Activated naive CD8-positive, alpha-beta T cell treated with anti-CD3 and anti-CD28 coated beads, Interleukin-2, amount 10 ng/mL, durations not matched to agents 7 days and 5 days (primary cell): ENCODE data around the gene GPR3. TPM values are rescaled to one million over a fixed set of nuclear protein-coding genes. Genes with fewer than 3 reads are reported as not detected.

Source experiments
- ATAC-seq: fragments of 150-1000 bp; cut with Tn5 transposase; one replicate; pipeline ENCODE4 v1.10.0; 2021; ENCODE audit warnings: low read depth, moderate library complexity
- POLR2A ChIA-PET: fragments of 350-600 bp; sonication (Branson Sonifier 250); formaldehyde crosslinking; loops from one replicate; lab custom pipeline; 2021; ENCODE audit warnings: antibody characterized with exemption; lab: Charles Lee
- DNase-seq: peaks from one replicate; pipeline ENCODE4 v3.0.0; 2021
- H3K27ac Mint-ChIP-seq: one replicate; pipeline ENCODE4 v1.8.0; 2022; ENCODE audit warnings: mild to moderate bottlenecking, mixed read lengths
- H3K27me3 Mint-ChIP-seq: one replicate; pipeline ENCODE4 v1.8.0; 2022; ENCODE audit warnings: mild to moderate bottlenecking, moderate library complexity, mixed read lengths
- H3K36me3 Mint-ChIP-seq: one replicate; pipeline ENCODE4 v1.8.0; 2021; ENCODE audit warnings: mild to moderate bottlenecking, mixed read lengths
- H3K4me1 Mint-ChIP-seq: one replicate; pipeline ENCODE4 v1.8.0; 2021; ENCODE audit warnings: mixed read lengths
- H3K4me3 Mint-ChIP-seq: one replicate; pipeline ENCODE4 v1.8.0; 2022; ENCODE audit warnings: mild to moderate bottlenecking, moderate library complexity, mixed read lengths
- H3K9me3 Mint-ChIP-seq: one replicate; pipeline ENCODE4 v1.8.0; 2021; ENCODE audit warnings: mixed read lengths
- total RNA-seq, 2 experiments: library from RNA; stranded (reverse); gene quantifications; one replicate each; pipeline ENCODE4 v1.2.3, GENCODE V29; 2021

Gene GPR3
- total RNA-seq, 2 experiments from 2014 or later = 0.42 to 0.43 TPM

DNA sequence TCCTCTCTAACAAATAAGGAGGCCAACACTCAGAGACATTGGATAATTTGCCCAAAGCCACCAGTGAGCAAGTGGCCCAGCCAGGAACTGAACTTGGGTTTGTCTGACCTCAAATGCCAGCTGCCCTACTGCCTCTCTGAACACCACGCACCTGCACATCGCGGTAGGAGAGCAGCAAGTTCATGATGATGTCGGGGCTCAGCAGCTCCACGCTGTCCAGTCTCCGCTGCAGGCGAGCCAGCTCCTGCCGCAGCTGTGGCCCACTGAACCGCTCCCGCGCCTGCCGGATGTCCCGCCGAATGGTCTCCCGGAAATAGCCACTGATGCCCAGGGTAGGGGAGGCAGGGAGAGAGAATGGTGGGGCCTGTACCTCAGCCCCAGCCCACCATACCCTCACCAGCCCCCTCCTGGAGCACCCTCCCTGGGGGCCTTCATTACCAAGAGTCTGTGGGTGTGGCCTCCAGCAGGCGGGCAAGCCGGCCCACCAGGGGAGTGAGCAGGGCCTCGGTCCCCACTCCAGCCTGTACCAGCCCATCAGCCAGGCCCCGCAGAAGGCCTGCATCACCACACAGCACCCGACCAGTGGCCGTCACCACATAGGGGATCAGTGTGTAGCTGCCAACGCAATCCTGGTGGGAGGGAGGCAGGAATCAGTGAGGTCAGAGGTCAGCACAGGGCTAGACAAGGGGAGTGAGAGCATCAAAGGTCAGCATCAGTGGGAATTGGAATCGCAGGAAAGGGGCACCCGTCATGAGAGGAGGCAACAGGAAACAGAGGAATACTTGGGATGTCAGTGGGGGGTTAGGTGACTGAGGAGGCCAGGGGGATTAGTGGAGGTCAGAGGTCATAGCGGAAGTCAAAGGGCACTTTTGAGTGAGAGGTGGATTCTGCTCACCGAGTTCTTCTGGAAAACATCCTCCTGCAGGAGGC, 28.4 kb upstream of the GPR3 start:
- Mint-ChIP-seq H3K27me3 (peaks cover 5% of the 10 kb centered on the region), H3K9me3 (no peaks in the 10 kb centered on the region), H3K27ac (peak overlapping the region; percentile 7), H3K4me1 (peaks cover 34% of the 10 kb centered on the region), H3K36me3 (no peaks in the 10 kb centered on the region), H3K4me3 (no peak overlapping the region)
- POLR2A ChIA-PET = no interaction called here
- ATAC-seq (no peak), DNase-seq (no peak)

DNA sequence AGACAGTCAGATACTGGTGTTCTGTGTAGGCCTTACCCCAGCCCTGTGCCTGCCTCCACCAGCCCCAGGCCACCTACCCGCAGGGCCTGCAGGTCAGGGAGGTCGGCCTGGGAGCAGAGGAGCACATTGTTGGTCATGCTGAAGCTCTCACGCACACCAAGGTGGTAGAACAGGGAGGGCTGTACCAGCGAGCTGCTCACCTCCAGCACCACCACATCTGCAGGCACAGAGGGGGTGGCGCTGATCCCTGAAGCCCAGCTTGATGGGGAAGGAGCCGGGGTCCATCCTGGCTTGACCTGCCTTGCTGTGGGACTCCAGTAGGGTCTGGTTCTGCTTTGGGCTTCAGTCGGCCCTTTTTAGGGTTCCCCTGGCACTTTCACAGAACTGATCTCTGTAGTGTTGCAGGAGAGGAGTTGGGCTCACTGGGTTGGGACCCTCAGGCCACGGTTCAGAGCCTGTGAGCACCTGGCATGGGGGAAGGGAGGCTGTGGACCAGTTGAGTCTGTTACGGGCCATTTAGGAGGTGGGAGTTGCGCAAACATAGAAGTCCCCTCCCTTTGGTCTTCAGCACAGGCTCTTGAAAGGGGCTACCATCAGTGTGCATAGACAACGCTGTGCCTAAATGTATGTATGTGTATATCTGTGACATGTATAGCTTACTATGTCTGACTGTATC, 27.6 kb upstream of the GPR3 start:
- H3K27me3 Mint-ChIP-seq = peaks cover 2% of the 10 kb centered on the region
- H3K4me3 Mint-ChIP-seq = peak overlapping the region; percentile 86
- ATAC-seq = no peak
- no peaks in the 10 kb centered on the region for H3K9me3 Mint-ChIP-seq
- no peak for DNase-seq
- H3K36me3 Mint-ChIP-seq = no peaks in the 10 kb centered on the region
- POLR2A ChIA-PET = interaction anchor here (0.6 to 2.8 kb wide), 8 partner anchors 7 to 330 kb away, joined by 3 to 15 read pairs (median 5); no protein-coding TSS in a partner anchor
- H3K27ac Mint-ChIP-seq = peak overlapping the region; percentile 84
- H3K4me1 Mint-ChIP-seq = peaks cover 35% of the 10 kb centered on the region

DNA sequence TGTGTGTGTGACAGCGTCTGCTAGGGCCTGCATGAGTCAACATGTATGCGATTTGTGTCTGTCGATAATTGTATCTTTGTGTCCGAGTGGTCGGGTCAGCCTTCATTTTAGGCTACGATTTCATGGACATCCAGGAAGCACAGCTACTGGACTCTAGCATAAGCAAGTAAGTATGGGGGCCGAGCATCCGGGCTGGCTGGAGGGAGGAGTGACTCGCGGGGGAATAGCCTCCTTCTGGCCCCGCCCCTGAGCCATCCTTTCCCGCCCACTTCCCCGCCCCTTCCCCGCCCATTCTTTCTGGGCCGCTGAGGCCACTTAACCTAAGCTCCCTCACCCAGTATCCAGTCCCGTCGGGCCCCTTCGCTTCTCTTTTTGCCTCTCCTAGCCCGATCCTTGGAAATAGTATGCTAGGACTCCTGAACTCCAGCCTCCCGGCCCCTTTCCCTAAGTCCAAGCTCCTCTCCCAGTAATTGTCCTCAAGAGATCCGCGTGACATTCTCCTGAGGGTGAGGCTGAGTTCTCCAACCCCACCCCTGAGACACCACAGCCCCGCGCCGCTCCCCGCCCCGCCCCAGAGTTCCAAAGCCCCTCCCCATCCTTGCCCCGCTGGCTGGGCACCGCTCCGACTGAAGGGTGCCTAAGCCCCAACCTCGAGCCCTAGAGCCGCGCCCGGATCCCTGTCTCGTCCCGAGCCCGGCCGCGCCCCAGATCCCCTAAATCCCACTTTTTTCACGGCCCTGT, 26.9 kb upstream of the GPR3 start:
- peak; percentile 80 for DNase-seq
- peaks cover 34% of the 10 kb centered on the region for H3K4me1 Mint-ChIP-seq
- H3K36me3 Mint-ChIP-seq = no peaks in the 10 kb centered on the region
- H3K4me3 Mint-ChIP-seq = peak overlapping the region; percentile 86
- peak; percentile 59 for ATAC-seq
- no peaks in the 10 kb centered on the region for H3K27me3 Mint-ChIP-seq
- peak overlapping the region; percentile 84 for H3K27ac Mint-ChIP-seq
- H3K9me3 Mint-ChIP-seq = no peaks in the 10 kb centered on the region
- POLR2A ChIA-PET = interaction anchor here (0.6 to 2.8 kb wide), 11 partner anchors 8 to 480 kb away, joined by 3 to 15 read pairs (median 5); no protein-coding TSS in a partner anchor

DNA sequence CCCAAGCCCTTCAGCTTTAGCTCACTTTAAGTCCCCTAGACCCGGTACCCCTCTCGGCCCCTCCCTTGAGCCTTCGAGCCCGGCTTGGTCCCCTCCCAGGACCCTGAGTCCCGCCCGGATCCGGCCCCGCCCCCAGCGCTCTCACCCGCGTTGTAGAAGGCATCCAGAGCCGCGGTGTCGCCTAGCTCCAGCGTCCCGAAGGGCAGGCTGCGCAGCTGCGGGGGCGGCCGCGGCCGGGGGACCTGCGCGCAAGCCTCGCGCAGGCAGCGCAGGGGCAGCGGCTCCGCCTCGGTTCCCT, 26.4 kb upstream of the GPR3 start:
- peaks cover 34% of the 10 kb centered on the region for H3K4me1 Mint-ChIP-seq
- no peaks in the 10 kb centered on the region for H3K36me3 Mint-ChIP-seq
- DNase-seq (peak; percentile 83), ATAC-seq (peak; percentile 68)
- H3K27me3 Mint-ChIP-seq = no peaks in the 10 kb centered on the region
- H3K9me3 Mint-ChIP-seq = no peaks in the 10 kb centered on the region
- POLR2A ChIA-PET = interaction anchor here (0.6 to 2.8 kb wide), 10 partner anchors 9 to 480 kb away, joined by 4 to 15 read pairs (median 5); partner anchors contain the start of gene SYTL1
- H3K4me3 Mint-ChIP-seq = peak overlapping the region; percentile 86
- H3K27ac Mint-ChIP-seq = peak overlapping the region; percentile 84

DNA sequence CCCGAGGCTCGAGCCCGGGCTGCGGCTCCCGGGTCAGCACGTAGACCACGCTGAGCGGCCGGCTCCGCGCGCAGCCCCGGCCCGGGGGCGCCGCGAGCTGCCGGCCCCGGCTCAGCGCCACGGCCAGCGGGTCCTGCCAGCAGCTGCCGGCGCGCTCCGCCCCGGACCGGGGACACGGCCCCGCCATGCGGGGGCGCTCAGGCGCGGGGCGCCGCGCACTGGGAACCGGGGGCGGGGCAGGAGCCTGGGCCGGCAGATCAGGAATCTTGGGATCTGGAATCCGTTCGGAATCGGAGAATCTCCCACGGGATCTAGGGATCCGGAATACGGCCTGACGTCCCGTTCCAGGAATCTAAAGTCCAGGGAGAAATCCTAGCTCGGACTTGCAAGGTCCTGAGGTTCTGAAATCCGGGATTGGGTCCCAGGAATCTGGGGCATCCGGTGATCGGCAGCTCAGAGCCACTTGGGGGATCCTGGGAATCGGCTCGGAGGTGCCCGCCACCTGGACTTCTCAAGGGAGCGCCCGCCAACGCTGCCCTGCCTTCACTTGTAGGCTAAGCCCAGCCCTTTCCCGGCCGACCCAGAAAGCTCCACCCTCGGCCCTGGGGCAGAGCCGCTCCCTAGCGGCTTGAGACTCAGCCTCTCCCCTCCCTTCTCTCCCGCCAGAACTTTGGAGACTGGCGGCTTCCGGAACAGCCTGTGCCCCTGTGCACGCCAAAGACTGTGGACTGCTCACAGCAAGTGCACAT, 25.8 kb upstream of the GPR3 start, which contains the start of gene MAP3K6:
TSS of gene MAP3K6 (minus strand) at position 551 of the 749 bp plus-strand sequence. CDS start at position 187, 364 bp downstream.
- peaks cover 34% of the 10 kb centered on the region for H3K4me1 Mint-ChIP-seq
- POLR2A ChIA-PET = interaction anchor here (0.5 to 2.8 kb wide), 8 partner anchors 9 to 479 kb away, joined by 3 to 15 read pairs (median 4); partner anchors contain the start of gene SYTL1
- H3K36me3 Mint-ChIP-seq = no peaks in the 10 kb centered on the region

DNA sequence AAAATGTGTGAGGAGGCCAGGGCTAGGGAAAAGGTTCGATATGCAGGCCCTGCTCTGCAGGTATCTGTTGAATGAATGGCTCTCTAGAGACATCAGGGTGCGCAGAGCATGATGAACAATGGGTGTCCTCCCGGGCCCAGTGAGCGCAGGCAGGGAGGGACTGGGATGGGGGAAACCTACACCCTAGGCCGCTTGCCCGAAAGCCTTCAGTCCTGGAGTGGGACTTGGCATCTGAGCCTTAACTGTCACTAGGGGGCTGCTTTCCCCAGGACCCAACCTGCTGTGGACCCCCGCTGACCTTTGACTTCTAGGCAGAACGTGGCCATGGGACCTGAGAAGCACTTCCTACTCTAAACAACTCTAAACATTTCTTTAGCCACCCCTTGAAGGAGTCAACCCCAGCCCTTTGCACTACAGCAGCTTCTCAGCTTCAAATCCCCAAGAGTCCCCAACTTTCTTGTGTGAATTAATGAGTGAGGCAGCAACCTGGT, 25.2 kb upstream of the GPR3 start:
- DNase-seq (no peak), ATAC-seq (no peak)
- peak overlapping the region; percentile 50 for H3K27ac Mint-ChIP-seq
- H3K4me1 Mint-ChIP-seq = peaks cover 34% of the 10 kb centered on the region
- POLR2A ChIA-PET = interaction anchor here (0.5 to 2.8 kb wide), 5 partner anchors 10 to 321 kb away, joined by 3 to 15 read pairs (median 5); partner anchors contain the start of gene SYTL1
- no peaks in the 10 kb centered on the region for H3K9me3 Mint-ChIP-seq
- no peaks in the 10 kb centered on the region for H3K36me3 Mint-ChIP-seq
- no peaks in the 10 kb centered on the region for H3K27me3 Mint-ChIP-seq
- peak overlapping the region; percentile 65 for H3K4me3 Mint-ChIP-seq

More for the DNA sequence above, 25.8 kb upstream of the GPR3 start, which contains the start of gene MAP3K6:
- peak; percentile 55 for ATAC-seq
- Mint-ChIP-seq H3K27me3 (no peaks in the 10 kb centered on the region), H3K9me3 (no peaks in the 10 kb centered on the region), H3K27ac (peak within 1 kb of the TSS; percentile 84), H3K4me3 (peak within 1 kb of the TSS; percentile 86)
- DNase-seq = peak; percentile 77

DNA sequence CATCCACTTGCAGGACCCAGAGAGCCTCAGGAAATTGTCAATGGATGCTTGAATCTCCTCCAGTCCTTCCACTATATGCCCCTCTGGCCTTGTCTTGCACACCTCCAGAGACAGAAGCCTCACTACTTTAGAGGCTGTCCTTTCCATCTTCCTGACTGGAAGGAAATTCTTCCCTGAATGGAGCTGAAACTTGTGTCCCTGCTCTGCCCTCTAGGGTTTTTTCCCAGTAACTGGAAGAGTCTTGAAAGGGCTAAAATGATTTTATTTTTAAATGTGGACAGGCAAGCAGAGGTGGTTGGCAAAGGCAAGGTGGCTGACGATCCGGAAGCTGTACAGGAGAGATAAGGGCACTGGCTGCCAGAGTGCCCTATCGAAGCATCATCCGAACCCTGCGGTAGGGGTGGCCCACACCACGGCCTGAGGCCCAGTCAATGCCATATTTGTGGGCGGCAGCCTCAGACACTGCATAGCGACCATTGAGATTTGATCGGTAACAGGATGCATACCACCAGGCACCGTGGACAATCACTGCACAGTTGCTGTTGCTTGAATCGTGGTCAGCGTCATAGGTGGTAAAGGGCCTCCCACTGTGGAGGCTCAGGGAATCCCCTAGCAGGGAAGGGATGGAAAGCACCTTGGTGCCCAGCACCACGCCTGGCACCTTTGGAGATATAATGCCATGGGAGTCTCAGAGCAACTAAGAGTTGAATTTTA, 23.4 kb upstream of the GPR3 start:
- H3K9me3 Mint-ChIP-seq = no peaks in the 10 kb centered on the region
- no peak overlapping the region for H3K4me3 Mint-ChIP-seq
- ATAC-seq = no peak
- H3K27ac Mint-ChIP-seq = no peak overlapping the region
- DNase-seq = no peak
- H3K4me1 Mint-ChIP-seq = peaks cover 30% of the 10 kb centered on the region
- no peaks in the 10 kb centered on the region for H3K27me3 Mint-ChIP-seq
- POLR2A ChIA-PET = interaction anchor here (0.5 kb wide), 1 partner anchor 135 kb away, joined by 3 read pairs; no protein-coding TSS in a partner anchor
- no peaks in the 10 kb centered on the region for H3K36me3 Mint-ChIP-seq

DNA sequence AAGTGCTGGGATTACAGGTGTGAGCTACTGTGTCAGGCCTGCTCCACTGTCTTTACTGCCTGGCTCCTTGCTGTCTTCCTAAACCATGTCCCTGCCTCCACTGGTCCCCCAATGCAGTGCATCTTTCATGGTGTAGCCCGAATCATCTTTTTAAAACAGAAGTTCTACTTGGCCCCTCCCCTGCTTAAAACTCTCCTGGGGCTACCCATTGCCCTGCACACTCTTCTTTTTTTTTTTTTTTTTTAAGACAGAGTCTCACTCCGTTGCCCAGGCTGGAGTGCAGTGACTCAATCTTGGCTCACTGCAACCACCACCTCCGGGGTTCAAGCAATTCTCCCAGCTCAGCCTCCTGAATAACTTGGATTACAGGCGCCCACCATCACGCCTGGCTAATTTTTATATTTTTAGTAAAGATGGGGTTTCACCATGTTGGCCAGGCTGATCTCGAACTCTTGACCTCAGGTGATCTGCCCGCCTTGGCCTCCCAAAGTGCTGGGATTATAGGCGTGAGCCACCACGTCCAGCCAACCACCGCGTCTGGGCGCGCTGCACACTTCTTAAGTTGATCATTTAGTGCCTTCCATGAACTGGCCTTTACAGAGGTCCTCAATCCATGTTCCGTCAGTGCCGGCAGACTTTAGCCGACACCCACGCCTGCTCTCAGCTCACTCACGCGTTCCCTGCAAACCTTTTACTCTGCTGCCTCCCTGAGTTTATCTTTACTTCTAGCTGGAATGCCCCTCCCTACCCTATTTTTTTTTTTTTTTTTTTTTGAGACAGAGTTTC, 20.2 kb upstream of the GPR3 start:
- ATAC-seq = no peak
- no peak for DNase-seq
- peaks cover 18% of the 10 kb centered on the region for H3K4me1 Mint-ChIP-seq
- POLR2A ChIA-PET = interaction anchor here (0.5 to 1.2 kb wide), 7 partner anchors 12 to 311 kb away, joined by 3 to 5 read pairs (median 3); no protein-coding TSS in a partner anchor
- H3K27me3 Mint-ChIP-seq = no peaks in the 10 kb centered on the region
- H3K9me3 Mint-ChIP-seq = no peaks in the 10 kb centered on the region
- no peaks in the 10 kb centered on the region for H3K36me3 Mint-ChIP-seq
- no peak overlapping the region for H3K4me3 Mint-ChIP-seq
- no peak overlapping the region for H3K27ac Mint-ChIP-seq

DNA sequence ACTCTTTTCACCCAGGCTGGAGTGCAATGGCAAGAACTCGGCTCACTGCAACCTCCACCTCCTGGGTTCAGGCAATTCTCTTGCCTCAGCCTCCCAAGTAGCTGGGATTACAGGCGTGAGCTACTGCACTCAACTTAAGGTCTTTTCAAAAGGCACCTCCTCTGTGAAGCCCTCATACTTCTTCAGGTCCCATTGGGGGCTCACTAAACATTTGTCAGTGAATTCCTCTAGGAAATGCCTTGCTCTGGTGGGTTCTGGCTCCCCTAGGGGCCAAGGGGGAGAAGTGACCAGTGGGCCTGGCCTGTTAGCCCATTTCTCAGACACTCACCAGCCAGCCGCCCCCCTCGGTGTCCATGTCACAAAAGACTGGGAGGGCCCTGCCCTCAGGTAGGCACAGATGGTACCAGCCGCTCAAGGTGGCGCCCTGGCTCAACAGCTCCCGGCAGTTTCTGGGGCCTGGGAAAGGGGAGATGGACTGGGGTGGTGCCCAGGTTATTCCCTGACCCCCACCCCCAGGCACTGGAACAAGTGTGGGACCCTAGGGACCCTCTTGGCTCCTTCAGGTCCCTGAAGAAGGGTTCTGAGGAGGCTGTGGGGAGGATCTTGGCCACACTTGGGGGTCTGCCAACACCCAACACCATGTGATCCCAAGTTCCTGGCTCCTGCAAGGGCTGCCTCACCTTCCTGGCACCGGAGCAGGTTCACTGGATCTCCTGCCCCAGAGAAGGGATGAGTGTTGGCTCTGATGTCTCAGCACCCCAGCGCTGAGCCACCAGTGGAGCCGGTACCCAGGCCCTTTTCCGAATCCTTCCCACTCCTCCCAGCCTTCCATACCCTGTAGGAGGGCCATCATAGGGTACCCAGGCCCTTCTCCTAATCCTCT, 19.4 kb upstream of the GPR3 start:
- H3K36me3 Mint-ChIP-seq = no peaks in the 10 kb centered on the region
- ATAC-seq (no peak), DNase-seq (no peak)
- no peaks in the 10 kb centered on the region for H3K27me3 Mint-ChIP-seq
- H3K4me1 Mint-ChIP-seq = peaks cover 13% of the 10 kb centered on the region
- no peak overlapping the region for H3K4me3 Mint-ChIP-seq
- no peak overlapping the region for H3K27ac Mint-ChIP-seq
- POLR2A ChIA-PET = interaction anchor here (0.6 to 1.2 kb wide), 6 partner anchors 11 to 190 kb away, joined by 3 to 5 read pairs (median 3); no protein-coding TSS in a partner anchor
- H3K9me3 Mint-ChIP-seq = no peaks in the 10 kb centered on the region

DNA sequence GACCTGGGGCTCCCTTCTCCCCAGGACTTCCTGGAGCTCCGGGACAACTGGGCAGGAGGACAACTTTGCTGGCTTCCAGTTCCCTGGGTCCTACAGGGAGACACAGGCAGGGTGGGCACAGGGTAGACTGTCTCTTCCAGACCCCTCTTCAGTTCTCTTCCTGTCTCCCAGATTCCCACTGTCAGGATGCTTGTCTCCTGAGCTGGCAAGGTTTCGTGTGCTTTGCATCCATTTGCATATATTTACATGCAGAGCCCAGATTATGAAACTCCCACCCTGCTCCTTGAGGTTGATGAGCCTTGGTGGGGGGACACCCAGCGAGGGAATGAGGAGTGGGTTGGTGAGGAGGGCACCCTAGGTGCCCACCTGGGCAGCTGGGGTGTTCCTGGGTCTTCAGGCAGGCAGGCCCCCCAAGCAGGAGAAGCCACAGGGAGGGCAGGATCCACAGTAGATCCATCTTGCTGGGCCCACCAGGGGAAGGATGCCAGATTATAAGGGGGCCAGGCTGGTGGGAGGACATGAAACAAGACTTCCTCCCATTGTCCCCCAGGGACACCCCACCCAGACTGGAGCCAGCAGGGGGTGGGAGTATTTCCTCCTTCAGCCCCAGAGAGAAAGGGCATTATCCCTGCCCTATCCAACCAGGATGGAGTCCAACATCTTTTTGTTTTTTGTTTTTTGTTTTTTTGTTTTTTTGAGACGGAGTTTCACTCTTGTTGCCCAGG, 17.9 kb upstream of the GPR3 start, which contains the start of gene FCN3:
TSS of gene FCN3 (minus strand) at position 463 of the 725 bp plus-strand sequence. CDS start at position 457, 6 bp downstream.
- Mint-ChIP-seq H3K36me3 (no peaks in the 10 kb centered on the region), H3K9me3 (no peaks in the 10 kb centered on the region), H3K4me1 (peaks cover 5% of the 10 kb centered on the region), H3K27ac (no peak within 1 kb of the TSS), H3K27me3 (no peaks in the 10 kb centered on the region), H3K4me3 (no peak within 1 kb of the TSS)
- no peak for ATAC-seq
- POLR2A ChIA-PET = no interaction called here
- DNase-seq = no peak
